NT2/D1 (cell line): Measurements from ENCODE around the gene UQCC2.

Experiments used
- SUZ12 ChIP-seq: IDR thresholded peaks from 2 replicates; pipeline ENCODE4 v1.6.1; 2011; ENCODE audit not compliant: insufficient read length, insufficient read depth; ENCODE audit errors: extremely low read depth
- YY1 ChIP-seq: IDR thresholded peaks from 2 replicates; pipeline ENCODE4 v1.6.1; 2011; ENCODE audit not compliant: insufficient read length, insufficient read depth
- ZNF274 ChIP-seq: IDR thresholded peaks from 2 replicates; pipeline ENCODE4 v1.6.1; 2011; ENCODE audit warnings: mild to moderate bottlenecking, low read depth, low read length

DNA sequence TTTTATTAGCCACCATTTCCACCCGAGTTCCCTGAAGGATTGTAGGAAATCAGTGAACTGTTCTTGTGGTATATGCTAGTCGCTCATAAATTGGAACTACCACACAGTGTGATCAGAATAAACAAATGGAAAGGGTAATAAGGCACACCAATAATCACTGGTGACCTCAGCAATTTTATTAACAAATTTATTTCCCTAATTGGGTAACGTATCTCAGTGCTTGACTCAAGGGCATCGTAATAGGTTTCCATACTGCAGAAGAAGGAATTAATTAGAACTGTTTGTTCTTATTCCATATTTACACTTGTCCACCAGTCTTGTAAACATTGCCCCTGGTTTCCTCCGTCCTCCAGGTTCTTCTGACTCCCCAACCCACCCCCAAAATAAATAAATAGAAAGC lies 10.0 kb upstream of the UQCC2 start:
- no peak for TF ChIP-seq YY1
- no peak for TF ChIP-seq SUZ12
- TF ChIP-seq ZNF274 = no peak
